ENCODE measurements around the gene ADORA1.

The ADORA1 gene

DNA sequence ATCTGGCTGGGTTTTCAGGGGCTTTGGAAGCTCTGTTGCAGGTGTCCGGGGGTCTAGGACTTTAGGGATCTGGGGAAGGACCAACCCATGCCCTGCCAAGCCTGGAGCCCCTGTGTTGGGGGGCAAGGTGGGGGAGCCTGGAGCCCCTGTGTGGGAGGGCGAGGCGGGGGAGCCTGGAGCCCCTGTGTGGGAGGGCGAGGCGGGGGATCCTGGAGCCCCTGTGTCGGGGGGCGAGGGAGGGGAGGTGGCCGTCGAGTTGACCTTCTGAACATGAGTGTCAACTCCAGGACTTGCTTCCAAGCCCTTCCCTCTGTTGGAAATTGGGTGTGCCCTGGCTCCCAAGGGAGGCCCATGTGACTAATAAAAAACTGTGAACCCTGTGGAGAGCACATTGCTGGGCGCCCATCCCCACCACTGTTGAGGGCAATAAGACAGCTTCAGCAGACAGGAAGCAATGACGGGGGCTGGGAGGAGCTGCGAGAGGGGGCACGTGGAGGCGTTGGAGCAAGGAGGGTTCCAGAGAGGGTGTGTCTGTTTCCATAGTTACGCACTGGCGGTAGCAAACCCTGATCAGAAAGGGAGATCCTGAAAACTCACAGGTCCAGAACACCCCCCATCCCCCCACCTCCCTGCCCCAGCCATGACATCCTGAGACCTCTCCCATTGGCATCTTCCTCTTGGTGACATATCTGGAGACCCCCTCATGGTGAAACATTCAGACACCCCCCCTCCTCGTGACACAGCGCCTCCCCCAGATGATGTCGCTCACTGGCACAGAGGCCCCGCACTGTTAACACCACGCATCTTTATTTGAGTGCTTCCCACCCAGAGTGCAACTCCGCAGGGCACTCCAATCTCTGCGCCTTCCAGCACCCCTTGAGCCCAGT is 39.7 kb downstream of the ADORA1 start:
- H3K4me3 ChIP-seq (ENCODE audit: low read length): no peak overlapping the region
- H3K27ac ChIP-seq (ENCODE audit: low read length): no peak overlapping the region
- H3K27me3 ChIP-seq (replicated peaks; ENCODE audit: insufficient read depth, low read length): no peaks in the 10 kb centered on the region
- H3K79me2 ChIP-seq (ENCODE audit: low read length): no peaks in the 10 kb centered on the region
- no peak for DNase-seq
- H3K9me2 ChIP-seq (replicated peaks; ENCODE audit: insufficient read depth, low read length): no peaks in the 10 kb centered on the region
- peak overlapping the region; percentile 58; the same call in 1 of the 2 replicates for H3K4me2 ChIP-seq (ENCODE audit: low read depth, low read length)
- no peaks in the 10 kb centered on the region for H3K36me3 ChIP-seq (replicated peaks; ENCODE audit: insufficient read depth, low read length)
- H3K9ac ChIP-seq (ENCODE audit: low read length): peak overlapping the region; percentile 2; the same call in 1 of the 2 replicates
- H3K4me1 ChIP-seq (ENCODE audit: low read length): peaks cover 7% of the 10 kb centered on the region; the same call in 1 of the 2 replicates
- H3F3A ChIP-seq (ENCODE audit: insufficient read depth, low read length): no peaks in the 10 kb centered on the region
- no peaks in the 10 kb centered on the region for H3K9me3 ChIP-seq (replicated peaks; ENCODE audit: insufficient read depth, low read length)
- no peaks in the 10 kb centered on the region for H4K20me1 ChIP-seq (ENCODE audit: insufficient read depth, low read length)
- TF ChIP-seq, protein P1, sequence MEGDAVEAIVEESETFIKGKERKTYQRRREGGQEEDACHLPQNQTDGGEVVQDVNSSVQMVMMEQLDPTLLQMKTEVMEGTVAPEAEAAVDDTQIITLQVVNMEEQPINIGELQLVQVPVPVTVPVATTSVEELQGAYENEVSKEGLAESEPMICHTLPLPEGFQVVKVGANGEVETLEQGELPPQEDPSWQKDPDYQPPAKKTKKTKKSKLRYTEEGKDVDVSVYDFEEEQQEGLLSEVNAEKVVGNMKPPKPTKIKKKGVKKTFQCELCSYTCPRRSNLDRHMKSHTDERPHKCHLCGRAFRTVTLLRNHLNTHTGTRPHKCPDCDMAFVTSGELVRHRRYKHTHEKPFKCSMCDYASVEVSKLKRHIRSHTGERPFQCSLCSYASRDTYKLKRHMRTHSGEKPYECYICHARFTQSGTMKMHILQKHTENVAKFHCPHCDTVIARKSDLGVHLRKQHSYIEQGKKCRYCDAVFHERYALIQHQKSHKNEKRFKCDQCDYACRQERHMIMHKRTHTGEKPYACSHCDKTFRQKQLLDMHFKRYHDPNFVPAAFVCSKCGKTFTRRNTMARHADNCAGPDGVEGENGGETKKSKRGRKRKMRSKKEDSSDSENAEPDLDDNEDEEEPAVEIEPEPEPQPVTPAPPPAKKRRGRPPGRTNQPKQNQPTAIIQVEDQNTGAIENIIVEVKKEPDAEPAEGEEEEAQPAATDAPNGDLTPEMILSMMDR (IDR thresholded peaks at IDR 0.05; ENCODE audit: low read length): no peak
- TF ChIP-seq EZH2phosphoT487 (IDR thresholded peaks at IDR 0.05; ENCODE audit: low read length) (no peak), EZH2 (optimal IDR thresholded peaks at IDR 0.05; ENCODE audit: low read depth, low read length) (no peak)
- H2AFZ ChIP-seq (ENCODE audit: low read length): peak overlapping the region; percentile 66

DNA sequence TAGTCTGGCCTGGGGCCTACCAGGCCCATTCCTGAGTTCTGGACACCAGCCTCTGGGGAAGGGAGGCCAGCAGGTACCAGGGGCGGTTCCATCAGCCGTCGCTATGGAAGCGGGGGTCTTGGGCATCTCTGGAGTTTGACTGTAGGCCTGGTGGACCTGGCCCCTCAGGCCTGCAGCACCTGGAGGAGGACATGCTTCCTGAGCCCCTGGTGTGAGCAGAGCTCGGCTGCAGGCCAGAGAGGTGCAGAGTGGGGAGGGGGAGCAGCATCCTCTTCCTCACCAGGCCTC is 40.3 kb downstream of the ADORA1 start:
- Histone ChIP-seq H2AFZ (ENCODE audit: low read length) (no peak overlapping the region), H3K79me2 (ENCODE audit: low read length) (no peaks in the 10 kb centered on the region), H3K4me3 (ENCODE audit: low read length) (no peak overlapping the region), H3F3A (ENCODE audit: insufficient read depth, low read length) (no peaks in the 10 kb centered on the region), H3K9me3 (replicated peaks; ENCODE audit: insufficient read depth, low read length) (no peaks in the 10 kb centered on the region), H3K27ac (ENCODE audit: low read length) (no peak overlapping the region), H3K9ac (ENCODE audit: low read length) (no peak overlapping the region), H3K4me1 (ENCODE audit: low read length) (peaks cover 7% of the 10 kb centered on the region; the same call in 1 of the 2 replicates), H4K20me1 (ENCODE audit: insufficient read depth, low read length) (no peaks in the 10 kb centered on the region), H3K36me3 (replicated peaks; ENCODE audit: insufficient read depth, low read length) (no peaks in the 10 kb centered on the region), H3K9me2 (replicated peaks; ENCODE audit: insufficient read depth, low read length) (no peaks in the 10 kb centered on the region), H3K4me2 (ENCODE audit: low read depth, low read length) (no peak overlapping the region), H3K27me3 (replicated peaks; ENCODE audit: insufficient read depth, low read length) (no peaks in the 10 kb centered on the region)
- TF ChIP-seq EZH2phosphoT487 (IDR thresholded peaks at IDR 0.05; ENCODE audit: low read length) (no peak), EZH2 (optimal IDR thresholded peaks at IDR 0.05; ENCODE audit: low read depth, low read length) (no peak)
- TF ChIP-seq, protein P1 (IDR thresholded peaks at IDR 0.05; ENCODE audit: low read length): no peak
- DNase-seq: no peak

DNA sequence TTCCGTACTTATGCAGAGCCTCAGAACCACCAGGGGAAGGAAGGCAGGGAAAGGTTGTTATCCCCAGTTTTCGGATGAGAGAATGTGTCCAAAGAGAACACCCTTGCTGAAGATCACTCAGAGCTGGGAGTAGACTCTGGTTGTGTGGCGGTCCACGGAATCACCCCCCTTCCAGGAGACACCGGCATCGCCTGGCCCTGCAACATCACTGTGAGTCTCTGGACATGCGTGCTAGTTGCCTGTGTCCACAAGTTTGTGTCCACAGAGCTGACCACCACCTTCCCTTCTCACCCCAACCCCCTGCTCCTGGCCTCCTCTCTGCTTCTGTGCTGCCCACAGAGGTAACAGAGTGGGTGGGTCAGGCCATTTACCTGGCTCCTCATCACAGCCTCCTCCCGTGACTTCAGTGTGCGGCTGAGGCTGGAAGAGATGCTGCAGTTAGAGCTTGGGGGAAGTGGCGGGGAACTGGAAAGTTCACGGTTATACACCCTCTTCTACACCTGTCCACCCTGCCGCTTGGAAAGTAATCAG is 40.8 kb downstream of the ADORA1 start:
- no peak overlapping the region for H3K4me3 ChIP-seq (ENCODE audit: low read length)
- no peaks in the 10 kb centered on the region for H4K20me1 ChIP-seq (ENCODE audit: insufficient read depth, low read length)
- no peak overlapping the region for H3K4me2 ChIP-seq (ENCODE audit: low read depth, low read length)
- no peaks in the 10 kb centered on the region for H3F3A ChIP-seq (ENCODE audit: insufficient read depth, low read length)
- no peak for DNase-seq
- no peaks in the 10 kb centered on the region for H3K36me3 ChIP-seq (replicated peaks; ENCODE audit: insufficient read depth, low read length)
- no peak for TF ChIP-seq EZH2 (optimal IDR thresholded peaks at IDR 0.05; ENCODE audit: low read depth, low read length)
- TF ChIP-seq EZH2phosphoT487 (IDR thresholded peaks at IDR 0.05; ENCODE audit: low read length): no peak
- TF ChIP-seq, protein P1 (IDR thresholded peaks at IDR 0.05; ENCODE audit: low read length): no peak
- no peak overlapping the region for H3K9ac ChIP-seq (ENCODE audit: low read length)
- peaks cover 7% of the 10 kb centered on the region; the same call in 1 of the 2 replicates for H3K4me1 ChIP-seq (ENCODE audit: low read length)
- H3K27ac ChIP-seq (ENCODE audit: low read length): no peak overlapping the region
- no peaks in the 10 kb centered on the region for H3K9me3 ChIP-seq (replicated peaks; ENCODE audit: insufficient read depth, low read length)
- H3K79me2 ChIP-seq (ENCODE audit: low read length): no peaks in the 10 kb centered on the region
- no peaks in the 10 kb centered on the region for H3K27me3 ChIP-seq (replicated peaks; ENCODE audit: insufficient read depth, low read length)
- H2AFZ ChIP-seq (ENCODE audit: low read length): no peak overlapping the region
- no peaks in the 10 kb centered on the region for H3K9me2 ChIP-seq (replicated peaks; ENCODE audit: insufficient read depth, low read length)

Data from MM.1S (cell line).